Measurements from ENCODE around the gene TMEM86A. TPM values are rescaled to one million over a fixed set of nuclear protein-coding genes. Genes with fewer than 3 reads are reported as not detected.
"Not testable (repeated sequence)": the region's sequence is repeated elsewhere in the genome, so short reads cannot be mapped to it uniquely, and the experiment has no call there.

The TMEM86A gene
- total RNA-seq, 2 experiments from 2014 or later, result 8.0 to 8.5 TPM

- Histone ChIP-seq H3K36me3 (ENCODE audit: insufficient read depth, low read length) (no peaks in the 10 kb centered on the region), H3K27ac (ENCODE audit: low read depth in 1 of 2, low read length in 2 of 2) (no peak overlapping the region), H3K4me1 (ENCODE audit: insufficient read depth, low read length) (peaks cover 27% of the 10 kb centered on the region), H3K4me3 (ENCODE audit: low read length) (no peak overlapping the region), H3K27me3 (ENCODE audit: control insufficient read depth in 1 of 2, insufficient read depth in 2 of 2, low read length in 2 of 2) (no peaks in the 10 kb centered on the region), H3K9me3 (ENCODE audit: control insufficient read depth in 1 of 2, insufficient read depth in 1 of 2, low read length in 2 of 2) (no peaks in the 10 kb centered on the region)
- DNase-seq (peak in 1 of 14 experiments; percentile 23), ATAC-seq (ENCODE audit: poor library complexity) (no peak)
- ChIA-PET POLR2A (no interaction called here), CTCF (no interaction called here)
- Mint-ChIP-seq H3K4me3 (no peak overlapping the region), H3K4me1 (ENCODE audit: low read depth) (peaks cover 44% of the 10 kb centered on the region), H3K27ac (peak overlapping the region; percentile 52), H3K27me3 (no peaks in the 10 kb centered on the region), H3K9me3 (no peaks in the 10 kb centered on the region), H3K36me3 (ENCODE audit: low read depth) (no peaks in the 10 kb centered on the region)
- TF ChIP-seq CTCF (IDR thresholded peaks at IDR 0.05), result no peak
- intact Hi-C loops (cut with DNase I, micrococcal nuclease), result loop anchor here (2.0 to 5.0 kb wide), 3 partner anchors 36 to 39 kb away; partner anchors contain the start of gene SPTY2D1 (in 2 of the 2)
Measured at GRCh38 chr11:18671246-18671645, 27.3 kb upstream of the TMEM86A start.

GRCh38 chr11:18672209-18672608 is 26.4 kb upstream of the TMEM86A start:
- POLR2A ChIA-PET, result interaction anchor here (0.8 to 1.6 kb wide), 8 partner anchors 16 to 146 kb away, joined by 3 to 13 read pairs (median 4); partner anchors contain the start of genes SPTY2D1, TMEM86A and TSG101
- H3K27me3 ChIP-seq (ENCODE audit: control insufficient read depth in 1 of 2, insufficient read depth in 2 of 2, low read length in 2 of 2); H3K9me3 ChIP-seq (ENCODE audit: control insufficient read depth in 1 of 2, insufficient read depth in 1 of 2, low read length in 2 of 2); H3K4me3 ChIP-seq (ENCODE audit: low read length); H3K36me3 Mint-ChIP-seq (ENCODE audit: low read depth); H3K36me3 ChIP-seq (ENCODE audit: insufficient read depth, low read length); H3K9me3 Mint-ChIP-seq; H3K27me3 Mint-ChIP-seq: not testable (repeated sequence)
- peak overlapping the region; percentile 78 for H3K4me3 Mint-ChIP-seq
- DNase-seq, result peak; percentile 11 to 89 (median 34)
- intact Hi-C loops (cut with DNase I, micrococcal nuclease), result loop anchor here in 1 of 2 experiments (2.0 to 5.0 kb wide), 3 partner anchors 35 to 49 kb away; partner anchors contain the start of gene SPTY2D1
- H3K4me1 Mint-ChIP-seq (ENCODE audit: low read depth), result peaks cover 44% of the 10 kb centered on the region
- Histone ChIP-seq H3K27ac (ENCODE audit: low read depth in 1 of 2, low read length in 2 of 2) (peak overlapping the region in 1 of 2 donors; percentile 26), H3K4me1 (ENCODE audit: insufficient read depth, low read length) (peaks cover 27% of the 10 kb centered on the region)
- H3K27ac Mint-ChIP-seq, result peak overlapping the region; percentile 91
- CTCF ChIA-PET, result interaction anchor here (0.9 kb wide), 1 partner anchor 50 kb away, joined by 3 read pairs; no protein-coding TSS in a partner anchor
- ATAC-seq (ENCODE audit: poor library complexity), result peak; percentile 97

- no peaks in the 10 kb centered on the region for H3K27me3 Mint-ChIP-seq
- no peaks in the 10 kb centered on the region for H3K27me3 ChIP-seq (ENCODE audit: control insufficient read depth in 1 of 2, insufficient read depth in 2 of 2, low read length in 2 of 2)
- no peaks in the 10 kb centered on the region for H3K36me3 ChIP-seq (ENCODE audit: insufficient read depth, low read length)
- ATAC-seq (ENCODE audit: poor library complexity), result no peak
- H3K27ac ChIP-seq (ENCODE audit: low read depth in 1 of 2, low read length in 2 of 2), result no peak overlapping the region
- intact Hi-C loops (cut with DNase I, micrococcal nuclease), result no loop called here
- peaks cover 15% of the 10 kb centered on the region for H3K4me1 ChIP-seq (ENCODE audit: insufficient read depth, low read length)
- TF ChIP-seq CTCF (IDR thresholded peaks at IDR 0.05), result no peak
- no peaks in the 10 kb centered on the region for H3K36me3 Mint-ChIP-seq (ENCODE audit: low read depth)
- H3K4me3 ChIP-seq (ENCODE audit: low read length), result no peak overlapping the region
- H3K27ac Mint-ChIP-seq, result no peak overlapping the region
- CTCF ChIA-PET, result interaction anchor here (1.0 kb wide), 1 partner anchor 87 kb away, joined by 5 read pairs; no protein-coding TSS in a partner anchor
- H3K9me3 ChIP-seq (ENCODE audit: control insufficient read depth in 1 of 2, insufficient read depth in 1 of 2, low read length in 2 of 2), result no peaks in the 10 kb centered on the region
- no peaks in the 10 kb centered on the region for H3K9me3 Mint-ChIP-seq
- POLR2A ChIA-PET, result interaction anchor here (1.0 to 1.2 kb wide), 2 partner anchors 12 to 21 kb away, joined by 4 read pairs; no protein-coding TSS in a partner anchor
- H3K4me3 Mint-ChIP-seq, result no peak overlapping the region
- no peak for DNase-seq
- H3K4me1 Mint-ChIP-seq (ENCODE audit: low read depth), result peaks cover 26% of the 10 kb centered on the region
Measured at GRCh38 chr11:18676803-18677202, 21.8 kb upstream of the TMEM86A start.

GRCh38 chr11:18677560-18677959 is 21.0 kb upstream of the TMEM86A start:
- no peak for ATAC-seq (ENCODE audit: poor library complexity)
- intact Hi-C loops (cut with DNase I, micrococcal nuclease), result no loop called here
- H3K27me3 Mint-ChIP-seq, result no peaks in the 10 kb centered on the region
- H3K27ac ChIP-seq (ENCODE audit: low read depth in 1 of 2, low read length in 2 of 2), result no peak overlapping the region
- H3K27me3 ChIP-seq (ENCODE audit: control insufficient read depth in 1 of 2, insufficient read depth in 2 of 2, low read length in 2 of 2), result no peaks in the 10 kb centered on the region
- H3K9me3 Mint-ChIP-seq, result no peaks in the 10 kb centered on the region
- no peaks in the 10 kb centered on the region for H3K9me3 ChIP-seq (ENCODE audit: control insufficient read depth in 1 of 2, insufficient read depth in 1 of 2, low read length in 2 of 2)
- ChIA-PET POLR2A (no interaction called here), CTCF (interaction anchor here (1.0 kb wide), 1 partner anchor 87 kb away, joined by 5 read pairs; no protein-coding TSS in a partner anchor)
- H3K36me3 ChIP-seq (ENCODE audit: insufficient read depth, low read length), result no peaks in the 10 kb centered on the region
- H3K4me3 Mint-ChIP-seq, result no peak overlapping the region
- no peaks in the 10 kb centered on the region for H3K36me3 Mint-ChIP-seq (ENCODE audit: low read depth)
- H3K4me1 ChIP-seq (ENCODE audit: insufficient read depth, low read length), result peaks cover 11% of the 10 kb centered on the region
- no peak overlapping the region for H3K27ac Mint-ChIP-seq
- no peak for DNase-seq
- no peak for TF ChIP-seq CTCF (IDR thresholded peaks at IDR 0.05)
- no peak overlapping the region for H3K4me3 ChIP-seq (ENCODE audit: low read length)
- H3K4me1 Mint-ChIP-seq (ENCODE audit: low read depth), result peaks cover 19% of the 10 kb centered on the region

- intact Hi-C loops (cut with DNase I, micrococcal nuclease); H3K4me1 ChIP-seq (ENCODE audit: insufficient read depth, low read length); H3K27ac ChIP-seq (ENCODE audit: low read depth in 1 of 2, low read length in 2 of 2); ATAC-seq (ENCODE audit: poor library complexity); H3K36me3 ChIP-seq (ENCODE audit: insufficient read depth, low read length); DNase-seq; POLR2A ChIA-PET; H3K4me3 Mint-ChIP-seq; CTCF ChIA-PET; H3K4me1 Mint-ChIP-seq (ENCODE audit: low read depth); H3K27ac Mint-ChIP-seq; H3K9me3 Mint-ChIP-seq; H3K9me3 ChIP-seq (ENCODE audit: control insufficient read depth in 1 of 2, insufficient read depth in 1 of 2, low read length in 2 of 2); H3K4me3 ChIP-seq (ENCODE audit: low read length); H3K27me3 ChIP-seq (ENCODE audit: control insufficient read depth in 1 of 2, insufficient read depth in 2 of 2, low read length in 2 of 2); H3K36me3 Mint-ChIP-seq (ENCODE audit: low read depth); H3K27me3 Mint-ChIP-seq: not testable (repeated sequence)
Measured at GRCh38 chr11:18681949-18682348, 16.6 kb upstream of the TMEM86A start.
